ENCODE data around the gene COL9A2.

GRCh38 chr1:40268211-40268610, 48.9 kb downstream of the COL9A2 start:
- TF ChIP-seq CTCF (IDR thresholded peaks at IDR 0.05) (no peak), ZFX (IDR thresholded peaks at IDR 0.05; ENCODE audit: borderline replicate concordance) (no peak)
